ENCODE data around the gene ODAD2.

Gene ODAD2

DNA sequence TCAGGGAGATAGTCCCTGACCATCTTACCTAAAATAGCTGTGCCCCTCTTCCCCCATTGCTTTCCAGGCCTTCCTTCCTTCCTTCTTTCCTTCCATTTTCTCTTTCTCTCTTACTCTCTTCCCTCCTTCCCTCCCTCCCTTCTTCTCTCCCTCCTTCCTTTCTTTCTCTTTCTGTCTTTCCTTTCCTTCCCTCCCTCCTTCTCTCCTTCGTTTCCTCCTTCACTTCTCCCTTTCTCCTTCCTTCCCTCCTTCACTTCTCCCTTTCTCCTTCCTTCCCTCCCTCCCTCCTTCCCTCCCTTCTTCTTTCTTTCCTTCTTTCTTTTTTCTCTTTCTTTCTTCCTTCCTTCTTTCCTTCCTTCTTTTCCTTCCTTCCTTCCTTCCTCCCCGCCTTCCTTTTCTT is 228.7 kb downstream of the ODAD2 start:
- no peak for DNase-seq

Measured in amygdala (tissue), 56 donors.